Medulla oblongata (tissue), 1 donor: Measurements from ENCODE around the gene NEURL1B.
"Not testable (repeated sequence)": the region's sequence is repeated elsewhere in the genome, so short reads cannot be mapped to it uniquely, and the experiment has no call there.

Experiments
- DNase-seq: peaks from one replicate; pipeline ENCODE4 v3.0.0-alpha.2; 2015; ENCODE audit errors: extremely low spot score

The NEURL1B gene

DNA sequence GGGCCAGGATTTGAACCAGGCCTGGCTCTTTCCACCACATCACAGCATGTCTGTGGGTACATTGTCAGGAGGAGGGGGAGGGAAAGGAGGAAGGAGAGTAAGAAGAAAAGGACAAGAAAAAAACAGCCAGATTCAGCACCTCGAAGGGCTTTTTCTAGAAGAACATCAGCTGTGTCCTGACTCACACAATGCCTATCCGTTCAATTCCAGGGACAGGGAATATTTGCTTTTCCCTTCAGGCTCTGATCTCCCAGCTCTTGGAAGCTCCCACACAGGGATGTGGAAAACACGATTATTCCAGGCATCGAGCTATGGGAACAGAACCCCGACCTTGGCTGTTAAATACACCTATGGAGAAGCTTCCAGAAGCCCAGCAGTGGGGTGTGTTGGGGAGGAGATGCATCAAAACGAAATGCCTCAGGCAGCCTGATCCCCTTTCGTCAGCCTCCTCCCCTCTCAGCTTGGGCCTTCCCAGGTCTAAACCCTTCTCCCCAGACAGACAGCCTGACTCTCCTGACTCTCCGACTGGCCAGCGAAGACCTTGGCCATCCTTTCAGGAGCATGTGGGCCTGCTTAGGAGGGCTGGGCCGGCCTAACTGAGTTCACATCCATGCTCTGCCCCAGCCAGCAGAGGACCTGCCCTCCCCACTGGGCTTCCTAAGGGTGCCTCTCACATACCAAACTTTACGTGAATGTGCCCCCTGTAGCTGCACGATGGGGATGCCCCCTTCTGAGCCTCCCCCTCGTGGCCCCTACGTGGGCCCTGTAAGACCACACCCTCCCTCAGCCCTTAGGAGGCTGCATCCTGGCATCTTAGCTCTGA lies 54.4 kb downstream of the NEURL1B start:
- DNase-seq = no peak

DNA sequence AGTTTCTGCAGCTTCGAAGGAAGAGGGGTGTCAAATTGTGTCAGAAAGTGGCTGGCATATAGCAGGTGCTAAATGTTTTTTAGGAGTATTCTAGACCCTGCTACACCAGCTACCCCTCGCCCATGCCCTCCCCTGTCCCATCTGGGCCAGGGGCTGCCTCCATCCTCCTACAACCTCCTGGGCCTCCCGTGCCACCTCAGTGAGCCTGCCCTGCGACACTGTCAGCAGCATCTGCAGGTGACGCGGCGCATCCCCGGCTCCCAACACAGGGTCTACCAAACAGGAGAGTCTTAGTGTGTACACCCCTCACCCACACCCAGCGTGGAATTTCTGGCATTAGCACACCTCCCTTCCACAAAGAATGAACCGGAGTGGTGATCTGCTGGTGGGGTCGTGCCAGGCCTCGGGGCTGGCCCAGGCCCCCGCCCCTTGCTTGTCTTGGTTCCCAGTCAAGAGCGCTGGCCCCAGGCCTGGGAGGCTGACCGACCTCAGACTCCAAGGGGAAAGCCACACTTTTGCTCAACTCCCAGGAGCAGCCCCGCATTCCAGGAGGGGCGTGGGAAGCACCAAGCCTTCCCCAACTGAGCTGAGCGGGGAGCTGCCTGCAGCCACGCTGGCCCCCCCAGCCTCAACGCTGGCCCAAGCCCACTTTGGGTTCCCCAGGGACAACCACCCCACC lies 55.2 kb downstream of the NEURL1B start:
- DNase-seq = no peak

DNA sequence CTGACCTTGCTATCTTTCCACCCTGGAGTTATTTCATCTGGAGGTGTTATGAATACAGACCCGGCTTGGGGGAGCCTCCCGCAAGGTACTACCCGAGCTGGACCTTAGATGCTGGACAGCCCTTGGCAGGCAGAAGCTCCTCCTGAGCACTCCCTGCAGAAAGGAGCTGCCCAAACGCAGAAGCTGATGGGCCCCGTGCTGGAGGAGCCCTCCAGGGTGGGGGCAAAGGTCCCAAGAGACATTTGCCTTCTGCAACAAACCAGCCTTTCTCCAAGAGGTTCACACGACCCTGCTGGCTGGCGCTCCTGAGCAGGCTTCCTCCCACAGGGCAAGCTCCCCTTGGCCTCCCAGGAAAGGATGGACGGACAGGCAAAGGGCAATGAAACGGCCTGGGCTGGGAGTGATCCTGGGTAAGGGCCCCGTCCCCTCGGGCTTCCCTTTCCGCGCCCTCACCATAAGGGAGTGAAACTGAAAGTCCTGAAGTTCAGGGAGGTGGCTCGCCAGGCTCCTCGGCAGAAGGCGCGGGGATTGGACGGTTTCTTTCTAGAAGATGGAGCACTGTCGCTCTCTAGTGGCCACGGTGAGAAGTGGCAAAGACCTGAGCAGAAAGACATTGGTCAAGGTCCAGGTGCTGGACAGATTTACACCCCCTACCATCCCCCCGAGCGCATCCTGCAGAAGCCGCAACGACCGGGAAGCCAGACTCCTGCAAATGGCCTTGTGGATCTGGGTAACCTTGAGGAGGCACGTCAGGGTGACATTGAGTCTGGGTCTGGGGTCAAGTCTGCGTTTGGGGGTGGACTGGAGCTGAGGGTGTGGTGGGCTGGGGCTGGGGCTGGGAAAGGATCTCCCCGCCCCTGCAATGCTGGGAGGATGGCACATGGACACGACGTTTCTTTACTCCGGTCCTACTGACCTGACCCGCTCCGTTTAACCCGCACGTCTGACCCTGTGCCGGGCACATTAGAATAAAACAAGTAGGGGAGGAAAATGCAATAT lies 56.4 kb downstream of the NEURL1B start:
- peak; percentile 96 for DNase-seq

DNA sequence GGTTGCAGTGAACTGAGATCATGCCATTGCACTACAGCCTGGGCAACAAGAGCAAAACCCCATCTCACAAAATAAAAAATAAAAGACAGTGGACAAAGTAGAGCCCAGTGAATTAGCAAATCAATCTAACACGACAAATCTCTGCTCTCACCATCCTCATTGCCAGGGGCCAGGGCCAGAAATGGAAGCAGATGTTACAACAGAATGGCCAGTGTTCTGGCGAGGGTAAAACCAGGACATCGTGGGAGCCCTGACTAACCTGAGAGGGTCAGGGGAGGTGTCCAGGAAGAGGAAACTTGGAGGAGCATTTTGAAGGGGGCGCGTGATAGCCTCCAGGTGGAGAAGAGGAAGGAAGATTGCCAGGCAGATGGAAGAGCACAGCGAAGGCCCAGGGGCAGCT lies 58.4 kb downstream of the NEURL1B start:
- no peak for DNase-seq

DNA sequence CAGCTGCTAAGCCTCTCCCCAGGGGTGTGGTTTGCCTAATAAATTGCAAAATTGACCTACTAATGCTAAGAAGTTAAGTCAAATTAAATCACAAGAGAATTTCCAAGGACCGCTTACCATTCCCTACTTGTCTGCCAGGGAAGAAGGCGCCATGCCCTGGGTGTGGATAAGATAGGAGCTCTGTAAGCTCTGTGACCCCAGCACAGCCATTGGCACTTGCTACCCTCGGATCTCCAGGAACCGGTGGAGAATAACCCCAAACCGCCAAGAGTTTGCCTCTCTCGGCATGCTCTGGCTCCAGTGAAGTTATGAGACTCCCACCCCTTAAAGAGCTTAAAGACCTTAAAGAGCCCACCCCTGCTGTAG lies 58.9 kb downstream of the NEURL1B start:
- no peak for DNase-seq

DNA sequence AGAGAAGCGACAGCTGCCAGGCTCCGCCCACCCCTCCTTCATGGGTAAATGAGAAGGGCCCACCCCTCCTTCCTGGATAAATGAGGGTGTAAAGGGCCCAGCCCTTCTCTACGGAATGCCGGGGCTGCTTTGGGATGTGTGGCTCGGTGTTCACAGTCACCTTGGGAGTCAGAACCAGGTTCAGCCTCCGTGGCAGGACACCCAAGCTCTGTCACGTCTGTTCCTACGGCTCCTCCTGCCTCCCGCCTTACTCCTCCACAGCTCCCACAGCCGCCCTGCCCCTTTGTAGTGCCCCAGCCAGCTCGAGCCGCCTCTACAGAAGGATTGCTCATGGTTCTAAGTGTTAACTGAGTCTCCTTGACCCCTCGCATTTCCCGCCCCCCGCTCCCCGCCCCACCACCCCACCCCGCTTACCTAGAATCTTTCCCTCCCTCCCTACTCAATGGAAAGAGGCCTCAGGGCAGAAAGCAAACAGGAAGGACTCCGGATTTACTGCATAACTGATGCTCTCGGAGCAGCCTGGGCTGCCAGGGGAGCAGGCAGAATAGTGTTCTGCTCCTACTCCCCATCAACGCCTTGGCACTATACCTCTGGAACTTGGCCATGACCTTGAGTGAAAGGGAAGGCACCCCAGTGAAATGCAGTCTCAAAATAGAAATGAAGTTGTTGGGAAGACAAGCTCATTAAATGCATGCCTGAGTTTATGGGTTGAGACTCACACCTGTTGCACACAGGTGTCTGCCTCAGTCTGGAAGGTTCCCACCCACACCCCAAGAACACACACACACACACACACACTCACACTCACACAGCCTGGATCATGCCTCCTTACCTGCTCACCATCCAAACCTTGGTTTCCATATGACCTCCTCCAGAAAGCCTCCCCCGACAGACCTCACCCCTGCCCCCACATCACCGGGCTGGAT lies 59.6 kb downstream of the NEURL1B start:
- no peak for DNase-seq

DNA sequence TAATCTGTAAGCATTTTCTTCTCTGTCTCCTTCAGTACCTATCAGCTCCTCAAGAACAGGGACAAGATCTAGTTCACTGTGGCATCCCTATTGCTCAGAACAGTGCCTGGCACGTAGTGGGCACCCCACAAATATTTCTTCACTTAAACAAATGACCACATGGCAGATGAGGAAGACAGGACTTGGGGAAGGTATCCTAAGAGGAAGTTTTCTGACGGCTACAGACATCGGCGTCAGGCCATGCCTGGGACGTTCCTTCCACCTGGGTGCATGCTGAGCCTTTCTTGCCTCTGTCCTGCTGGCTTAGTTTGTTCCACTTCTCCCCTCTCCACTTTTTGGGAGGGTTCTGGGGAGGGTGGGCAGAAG lies 60.2 kb downstream of the NEURL1B start:
- no peak for DNase-seq

DNA sequence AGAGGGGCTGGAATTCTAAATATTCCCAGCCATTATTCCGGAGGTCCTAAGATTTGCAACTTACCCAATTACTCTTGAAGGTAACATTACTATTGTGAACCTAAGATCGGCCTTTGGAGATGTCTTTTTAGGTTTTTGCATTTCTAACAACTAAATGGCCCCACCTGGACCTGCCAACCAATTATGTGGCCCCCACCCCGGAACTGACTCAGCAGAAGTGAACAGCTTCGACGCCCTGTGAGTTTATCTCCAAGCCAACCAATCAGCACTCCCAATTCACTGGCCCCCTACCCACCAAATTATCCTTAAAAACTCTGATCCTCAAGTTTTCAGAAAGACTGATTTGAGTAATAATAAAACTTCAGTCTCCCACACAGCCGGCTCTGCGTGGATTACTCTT lies 62.9 kb downstream of the NEURL1B start:
- no peak for DNase-seq

DNA sequence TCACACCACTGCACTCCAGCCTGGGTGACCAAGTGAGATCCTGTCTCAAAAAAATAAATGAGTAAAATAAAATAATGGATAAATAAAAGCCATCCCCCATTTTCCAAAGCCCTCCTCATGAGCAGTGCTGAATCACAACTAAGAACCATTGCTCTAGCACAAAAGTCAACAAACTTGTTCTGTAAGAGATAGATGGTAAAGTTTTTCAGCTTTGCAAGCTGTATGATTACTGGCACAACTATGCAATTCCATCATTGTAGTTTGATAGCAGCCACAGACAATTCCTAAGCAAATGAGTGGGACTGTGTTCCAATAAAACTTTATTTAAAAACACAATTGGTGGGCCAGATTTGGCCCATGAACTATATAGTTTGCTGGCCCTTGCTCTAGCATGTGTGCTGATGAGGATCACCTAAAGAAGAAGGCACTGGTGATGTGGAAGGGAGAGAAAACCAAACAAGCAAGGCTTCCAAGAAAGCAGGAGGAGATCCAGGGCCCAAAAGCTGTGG lies 64.6 kb downstream of the NEURL1B start:
- no peak for DNase-seq

DNA sequence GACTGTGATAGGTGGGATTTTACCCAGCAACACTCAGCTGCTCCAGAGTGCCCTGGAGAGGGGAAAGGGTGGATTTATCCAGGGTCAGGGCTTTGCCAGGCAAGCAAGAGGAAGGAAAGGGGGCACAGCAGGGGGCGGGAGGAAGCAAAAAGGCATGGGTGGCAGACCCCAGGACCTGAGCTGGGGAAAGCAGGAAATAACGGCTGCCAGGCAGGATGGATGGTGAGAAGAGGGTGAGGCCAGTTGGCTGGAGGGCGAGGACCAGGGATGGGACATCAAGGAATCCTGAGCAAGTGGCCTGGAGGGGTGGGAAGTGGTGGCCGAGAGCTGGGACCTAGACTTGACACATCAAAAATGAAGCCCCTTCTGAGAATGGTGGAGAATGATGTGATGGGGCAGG lies 65.7 kb downstream of the NEURL1B start:
- DNase-seq = no peak

DNA sequence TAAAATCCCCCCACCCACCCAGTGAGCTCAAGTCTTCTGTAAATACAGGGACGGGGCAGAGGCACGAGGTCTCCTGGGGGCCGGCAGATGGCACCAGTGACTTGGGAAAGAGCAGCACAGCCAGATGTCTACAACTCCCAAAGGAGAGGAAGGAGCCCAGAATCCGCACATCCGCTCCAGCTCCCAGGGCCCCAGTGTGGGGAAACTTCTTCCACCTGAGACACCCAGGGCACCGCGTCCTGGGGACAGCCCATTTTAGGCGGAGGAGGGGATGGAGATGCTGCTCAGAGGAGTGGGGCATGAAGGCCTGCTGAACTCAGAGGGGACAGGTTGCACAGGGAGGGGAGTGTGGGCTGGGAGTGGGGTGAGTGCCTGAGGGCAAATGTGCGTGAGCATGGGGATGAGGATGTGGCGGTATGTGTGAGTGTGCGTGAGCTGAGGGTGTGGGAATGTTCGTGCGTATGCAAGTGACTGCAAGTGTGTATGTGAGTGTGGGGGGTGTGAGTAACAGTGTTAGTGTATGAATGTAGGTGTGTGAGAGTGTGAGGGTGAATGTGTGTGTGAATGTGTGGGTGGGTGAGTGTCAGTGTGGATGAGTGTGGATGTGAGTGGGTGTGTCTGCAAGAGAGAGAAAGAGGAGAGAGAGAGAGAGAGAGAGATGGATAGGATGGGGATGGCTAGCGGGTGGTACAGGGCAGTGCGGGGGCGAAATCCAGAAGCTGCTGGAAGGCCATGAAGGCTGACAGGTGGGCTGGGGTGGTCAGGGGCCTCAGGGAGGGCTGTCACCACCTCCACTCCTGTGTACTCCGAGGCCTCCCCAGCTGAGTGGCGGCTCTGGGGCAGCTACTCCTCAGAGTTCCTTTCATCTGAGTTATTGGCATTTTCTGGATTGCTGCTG lies 66.5 kb downstream of the NEURL1B start:
- peak; percentile 54 for DNase-seq

DNA sequence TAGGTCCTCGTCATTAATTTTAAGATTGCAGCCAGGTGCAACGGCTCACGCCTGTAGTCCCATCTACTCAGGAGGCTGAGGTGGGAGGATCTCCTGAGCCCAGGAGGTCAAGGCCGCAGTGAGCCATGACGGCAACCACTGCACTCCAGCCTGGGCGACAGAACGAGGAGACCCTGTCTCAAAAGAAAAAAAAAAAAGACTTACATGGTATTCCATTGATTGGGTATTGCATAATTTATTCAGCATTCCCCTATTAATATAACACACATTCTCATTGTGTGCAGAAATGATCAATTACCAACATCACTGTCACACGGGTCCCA lies 67.1 kb downstream of the NEURL1B start:
- no peak for DNase-seq

DNA sequence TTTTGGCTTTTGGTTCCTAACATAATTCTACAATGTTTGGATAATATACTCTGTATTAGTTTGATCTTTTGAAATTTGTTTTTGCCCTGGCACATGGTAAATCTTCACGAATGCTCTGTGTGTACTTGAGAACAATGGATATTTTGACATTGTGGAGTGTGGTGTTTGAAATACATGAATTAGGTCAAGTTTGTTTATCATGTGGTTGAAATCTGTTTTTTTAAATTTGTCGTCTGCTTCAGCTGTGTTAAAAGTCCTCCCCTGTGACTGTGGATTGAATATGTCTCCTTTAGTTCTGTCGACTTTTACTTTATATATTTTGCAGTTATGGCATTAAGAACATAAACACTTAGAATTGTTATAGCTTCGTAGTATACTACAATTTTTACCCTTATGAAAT lies 69.6 kb downstream of the NEURL1B start:
- DNase-seq = no peak

DNA sequence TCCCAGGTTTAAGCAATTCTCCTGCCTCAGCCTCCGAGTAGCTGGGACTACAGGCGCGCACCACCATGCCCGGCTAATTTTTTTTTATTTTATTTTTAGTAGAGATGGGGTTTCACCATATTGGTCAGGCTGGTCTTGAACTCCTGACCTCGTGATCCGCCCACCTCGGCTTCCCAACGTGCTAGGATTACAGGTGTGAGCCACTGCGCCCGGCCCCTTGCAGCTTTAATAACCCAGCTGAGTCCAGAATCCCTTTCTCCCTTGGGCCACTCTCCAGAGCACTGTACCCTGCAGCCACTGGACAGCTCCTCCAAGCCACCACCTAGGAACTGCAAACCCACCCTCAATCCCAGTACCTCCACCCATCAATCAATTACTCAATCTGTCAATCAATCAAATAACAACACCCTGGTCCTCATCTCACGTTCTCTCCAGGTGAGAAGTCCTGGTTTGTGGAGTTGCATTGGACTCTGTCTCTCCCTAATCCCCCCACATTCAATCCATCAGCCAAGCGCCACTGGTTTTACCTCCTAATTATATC lies 70.3 kb downstream of the NEURL1B start:
- not testable (repeated sequence) for DNase-seq

DNA sequence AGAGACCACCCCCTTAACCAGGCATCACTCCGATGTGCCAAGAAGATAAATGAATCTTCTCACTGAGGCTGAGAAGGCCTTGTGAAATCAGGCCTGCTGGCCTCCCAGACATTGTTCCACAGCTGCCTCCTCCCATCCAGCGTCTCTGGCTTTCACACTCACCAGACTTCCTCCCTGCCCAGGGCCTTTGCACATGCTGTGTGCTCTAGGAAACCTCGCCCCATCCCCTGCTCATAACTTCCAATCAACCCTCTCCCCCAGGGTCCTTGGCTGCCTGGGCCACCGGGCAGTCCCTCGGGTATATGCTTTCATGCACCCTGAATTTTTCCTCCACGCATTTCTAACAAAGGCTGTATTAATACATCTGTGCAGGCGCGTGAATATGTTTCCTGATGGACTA lies 71.5 kb downstream of the NEURL1B start:
- DNase-seq = no peak

DNA sequence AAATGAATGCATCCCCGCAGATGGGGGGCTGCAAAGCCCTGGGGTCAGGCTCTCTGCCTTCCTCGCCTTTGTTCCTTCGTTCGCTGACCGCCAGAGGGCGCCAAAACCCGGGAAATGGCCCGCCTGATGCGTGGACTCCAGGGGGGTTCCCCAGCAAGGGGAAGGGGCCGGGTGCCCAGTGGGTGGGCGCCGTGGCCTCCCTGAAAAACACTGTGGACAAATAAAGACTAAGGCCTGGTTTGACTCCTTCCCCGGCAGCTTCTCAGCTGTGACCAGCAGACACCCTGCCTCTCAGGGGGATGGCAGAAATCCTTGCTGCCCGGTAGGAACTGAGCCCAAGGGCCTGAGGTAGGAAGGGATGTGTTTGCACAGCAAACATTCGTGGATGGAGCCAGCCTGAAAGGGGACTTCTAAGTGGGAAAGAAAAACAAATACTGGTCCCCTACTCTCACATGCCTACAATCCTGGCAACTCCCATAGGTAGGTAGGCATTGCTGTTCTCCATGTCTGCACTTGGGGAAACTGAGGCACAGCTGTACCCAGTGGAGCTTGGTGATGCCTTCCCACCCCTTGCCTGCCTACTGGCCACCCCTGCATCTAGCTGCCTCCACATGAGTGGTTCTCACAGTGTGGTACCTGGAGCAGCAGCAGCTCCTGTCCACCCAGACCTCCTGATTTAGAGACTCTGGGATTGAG lies 72.2 kb downstream of the NEURL1B start:
- peak; percentile 61 for DNase-seq

DNA sequence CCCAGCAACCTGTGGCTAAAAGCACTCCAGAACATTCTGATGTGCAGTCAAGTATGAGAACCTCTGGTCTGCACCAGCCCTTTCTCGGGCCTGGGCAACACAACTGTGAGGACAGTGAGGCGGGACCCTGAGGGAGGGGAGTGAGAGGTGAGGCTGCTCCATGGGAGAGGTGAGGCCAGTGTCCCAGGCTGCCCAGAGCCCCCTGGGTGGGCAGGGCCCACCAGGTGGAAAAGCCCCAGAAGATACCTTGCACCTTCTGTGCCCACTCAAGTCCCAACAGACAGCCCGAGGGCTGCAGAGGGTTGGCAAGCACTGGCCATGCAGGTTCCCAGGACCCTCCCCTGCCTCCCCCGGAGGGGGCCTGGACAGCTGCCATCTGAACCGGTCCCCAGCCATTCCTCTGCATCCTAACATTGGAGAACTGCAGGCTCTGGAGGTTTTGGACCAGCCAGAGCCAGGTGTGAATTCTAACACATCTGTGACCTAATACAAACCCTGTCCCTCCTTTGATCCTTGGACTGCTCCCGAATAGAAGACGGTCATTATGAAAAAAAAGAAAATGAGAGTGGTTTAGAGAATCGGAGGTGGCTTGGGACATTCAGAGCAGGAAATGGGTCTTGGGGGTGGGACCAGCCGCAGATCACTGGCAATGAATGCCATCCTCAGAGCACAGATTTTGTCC lies 72.9 kb downstream of the NEURL1B start:
- no peak for DNase-seq
